ENCODE data around the gene TMEM44.
A peak's percentile ranks its signal among the peaks of the same experiment; 100 is the strongest.

TMEM44 gene

GRCh38 chr3:194572944-194573491 is 60.2 kb downstream of the TMEM44 start:
- intact Hi-C loops (cut with micrococcal nuclease): loop anchor here (1.0 to 5.0 kb wide), 2 partner anchors 86 to 101 kb away; partner anchors contain the start of gene ATP13A3
- Mint-ChIP-seq H3K27me3 (peaks cover 8% of the 10 kb centered on the region), H3K4me1 (ENCODE audit: low read depth) (peaks cover 64% of the 10 kb centered on the region), H3K9me3 (no peaks in the 10 kb centered on the region), H3K36me3 (ENCODE audit: low read depth) (no peaks in the 10 kb centered on the region), H3K4me3 (peak overlapping the region; percentile 42), H3K27ac (peak overlapping the region; percentile 76)

- H3K27me3 Mint-ChIP-seq: peaks cover 8% of the 10 kb centered on the region
- H3K27ac Mint-ChIP-seq: peak overlapping the region; percentile 76
- no peaks in the 10 kb centered on the region for H3K36me3 Mint-ChIP-seq (ENCODE audit: low read depth)
- no peaks in the 10 kb centered on the region for H3K9me3 Mint-ChIP-seq
- H3K4me3 Mint-ChIP-seq: peak overlapping the region; percentile 47
- H3K4me1 Mint-ChIP-seq (ENCODE audit: low read depth): peaks cover 58% of the 10 kb centered on the region
- intact Hi-C loops (cut with micrococcal nuclease): loop anchor here (5.0 kb wide), 1 partner anchor 85 kb away; the partner anchor contains the start of gene ATP13A3
Measured at GRCh38 chr3:194572143-194572789, 61.0 kb downstream of the TMEM44 start.

- no peaks in the 10 kb centered on the region for H3K36me3 Mint-ChIP-seq (ENCODE audit: low read depth)
- intact Hi-C loops (cut with micrococcal nuclease): loop anchor here (5.0 kb wide), 1 partner anchor 84 kb away; the partner anchor contains the start of gene ATP13A3
- peaks cover 63% of the 10 kb centered on the region for H3K4me1 Mint-ChIP-seq (ENCODE audit: low read depth)
- H3K4me3 Mint-ChIP-seq: peak overlapping the region; percentile 47
- peaks cover 8% of the 10 kb centered on the region for H3K27me3 Mint-ChIP-seq
- H3K27ac Mint-ChIP-seq: peak overlapping the region; percentile 76
- H3K9me3 Mint-ChIP-seq: no peaks in the 10 kb centered on the region
Measured at GRCh38 chr3:194571491-194572142, 61.6 kb downstream of the TMEM44 start.

- H3K9me3 Mint-ChIP-seq: no peaks in the 10 kb centered on the region
- H3K27me3 Mint-ChIP-seq: peaks cover 8% of the 10 kb centered on the region
Measured at GRCh38 chr3:194570898-194571297, 62.3 kb downstream of the TMEM44 start.

GRCh38 chr3:194570235-194570634 is 63.0 kb downstream of the TMEM44 start:
- Mint-ChIP-seq H3K9me3 (no peaks in the 10 kb centered on the region), H3K4me3 (peak overlapping the region; percentile 47), H3K4me1 (ENCODE audit: low read depth) (peaks cover 54% of the 10 kb centered on the region), H3K27me3 (peaks cover 8% of the 10 kb centered on the region), H3K27ac (peak overlapping the region; percentile 76), H3K36me3 (ENCODE audit: low read depth) (no peaks in the 10 kb centered on the region)
- intact Hi-C loops (cut with micrococcal nuclease): loop anchor here (1.0 to 5.0 kb wide), 2 partner anchors 38 to 83 kb away; partner anchors contain the start of gene ATP13A3

More at GRCh38 chr3:194570898-194571297, 62.3 kb downstream of the TMEM44 start:
- Mint-ChIP-seq H3K4me1 (ENCODE audit: low read depth) (peaks cover 59% of the 10 kb centered on the region), H3K4me3 (peak overlapping the region; percentile 47), H3K27ac (peak overlapping the region; percentile 76), H3K36me3 (ENCODE audit: low read depth) (no peaks in the 10 kb centered on the region)
- intact Hi-C loops (cut with micrococcal nuclease): loop anchor here (1.0 to 5.0 kb wide), 2 partner anchors 39 to 84 kb away; partner anchors contain the start of gene ATP13A3

GRCh38 chr3:194569252-194569651 is 64.0 kb downstream of the TMEM44 start:
- no peak overlapping the region for H3K27ac Mint-ChIP-seq
- intact Hi-C loops (cut with micrococcal nuclease): no loop called here
- H3K4me3 Mint-ChIP-seq: no peak overlapping the region
- H3K4me1 Mint-ChIP-seq (ENCODE audit: low read depth): peaks cover 49% of the 10 kb centered on the region
- H3K9me3 Mint-ChIP-seq: no peaks in the 10 kb centered on the region
- H3K27me3 Mint-ChIP-seq: peaks cover 8% of the 10 kb centered on the region
- no peaks in the 10 kb centered on the region for H3K36me3 Mint-ChIP-seq (ENCODE audit: low read depth)

GRCh38 chr3:194565597-194566190 is 67.5 kb downstream of the TMEM44 start:
- H3K27me3 Mint-ChIP-seq: no peaks in the 10 kb centered on the region
- H3K9me3 Mint-ChIP-seq: no peaks in the 10 kb centered on the region
- no peaks in the 10 kb centered on the region for H3K36me3 Mint-ChIP-seq (ENCODE audit: low read depth)
- intact Hi-C loops (cut with micrococcal nuclease): no loop called here
- H3K27ac Mint-ChIP-seq: no peak overlapping the region
- H3K4me1 Mint-ChIP-seq (ENCODE audit: low read depth): peaks cover 33% of the 10 kb centered on the region
- no peak overlapping the region for H3K4me3 Mint-ChIP-seq

- Mint-ChIP-seq H3K9me3 (no peaks in the 10 kb centered on the region), H3K27me3 (no peaks in the 10 kb centered on the region), H3K4me1 (ENCODE audit: low read depth) (peaks cover 26% of the 10 kb centered on the region), H3K36me3 (ENCODE audit: low read depth) (no peaks in the 10 kb centered on the region), H3K27ac (no peak overlapping the region), H3K4me3 (no peak overlapping the region)
- intact Hi-C loops (cut with micrococcal nuclease): no loop called here
Measured at GRCh38 chr3:194562986-194563385, 70.2 kb downstream of the TMEM44 start.

GRCh38 chr3:194561306-194561974 is 71.8 kb downstream of the TMEM44 start:
- Mint-ChIP-seq H3K36me3 (ENCODE audit: low read depth) (no peaks in the 10 kb centered on the region), H3K4me3 (no peak overlapping the region), H3K9me3 (no peaks in the 10 kb centered on the region), H3K4me1 (ENCODE audit: low read depth) (peaks cover 25% of the 10 kb centered on the region), H3K27me3 (no peaks in the 10 kb centered on the region), H3K27ac (peak overlapping the region; percentile 65)
- intact Hi-C loops (cut with micrococcal nuclease): no loop called here

- Mint-ChIP-seq H3K4me3 (no peak overlapping the region), H3K27ac (no peak overlapping the region), H3K4me1 (ENCODE audit: low read depth) (peaks cover 31% of the 10 kb centered on the region), H3K9me3 (no peaks in the 10 kb centered on the region), H3K36me3 (ENCODE audit: low read depth) (no peaks in the 10 kb centered on the region), H3K27me3 (no peaks in the 10 kb centered on the region)
- intact Hi-C loops (cut with micrococcal nuclease): no loop called here
Measured at GRCh38 chr3:194560047-194560446, 73.2 kb downstream of the TMEM44 start.

GRCh38 chr3:194559530-194559929 is 73.7 kb downstream of the TMEM44 start:
- H3K36me3 Mint-ChIP-seq (ENCODE audit: low read depth): no peaks in the 10 kb centered on the region
- no peak overlapping the region for H3K4me3 Mint-ChIP-seq
- H3K9me3 Mint-ChIP-seq: no peaks in the 10 kb centered on the region
- no peaks in the 10 kb centered on the region for H3K27me3 Mint-ChIP-seq
- intact Hi-C loops (cut with micrococcal nuclease): no loop called here
- H3K27ac Mint-ChIP-seq: no peak overlapping the region
- H3K4me1 Mint-ChIP-seq (ENCODE audit: low read depth): peaks cover 31% of the 10 kb centered on the region

GRCh38 chr3:194556086-194557056 is 76.8 kb downstream of the TMEM44 start:
- H3K4me1 Mint-ChIP-seq (ENCODE audit: low read depth): peaks cover 15% of the 10 kb centered on the region
- no peaks in the 10 kb centered on the region for H3K27me3 Mint-ChIP-seq
- H3K9me3 Mint-ChIP-seq: no peaks in the 10 kb centered on the region
- H3K36me3 Mint-ChIP-seq (ENCODE audit: low read depth): no peaks in the 10 kb centered on the region
- H3K27ac Mint-ChIP-seq: peak overlapping the region; percentile 80
- intact Hi-C loops (cut with micrococcal nuclease): no loop called here
- peak overlapping the region; percentile 59 for H3K4me3 Mint-ChIP-seq
